DOHH2 (cell line): ENCODE measurements around the gene CTDSPL.

Experiments used
- H3F3A ChIP-seq: fragments of 200-600 bp; sonication (generic), shearing (Covaris generic); 2 replicates; pipeline ENCODE4 v1.6.0; 2016; ENCODE audit warnings: antibody characterized with exemption, mild to moderate bottlenecking; ENCODE audit not compliant: control insufficient read depth, insufficient read depth
- H3K27ac ChIP-seq: fragments of 200-600 bp; sonication (generic); 2 replicates; pipeline ENCODE4 v1.5.1; 2014; ENCODE audit warnings: low read depth, mild to moderate bottlenecking, low read length, moderate library complexity
- H3K27me3 ChIP-seq: fragments of 200-600 bp; sonication (generic); 2 replicates; pipeline ENCODE4 v1.6.1; 2014; ENCODE audit warnings: mild to moderate bottlenecking, low read length, mixed read lengths; ENCODE audit not compliant: control insufficient read depth
- H3K36me3 ChIP-seq: fragments of 200-600 bp; sonication (generic); 2 replicates; pipeline ENCODE4 v1.6.1; 2014; ENCODE audit warnings: mild to moderate bottlenecking, low read length, moderate library complexity, mixed read lengths; ENCODE audit not compliant: control insufficient read depth
- H3K4me1 ChIP-seq: fragments of 200-600 bp; sonication (generic); 2 replicates; pipeline ENCODE4 v1.6.1; 2014; ENCODE audit warnings: mild to moderate bottlenecking, low read length, mixed read lengths; ENCODE audit not compliant: control insufficient read depth
- H3K4me2 ChIP-seq: fragments of 200-600 bp; sonication (generic); 2 replicates; pipeline ENCODE4 v1.6.0; 2014; ENCODE audit warnings: mild to moderate bottlenecking, low read length, moderate library complexity
- H3K4me3 ChIP-seq: fragments of 200-600 bp; sonication (generic); 2 replicates; pipeline ENCODE4 v1.5.1; 2014; ENCODE audit warnings: mild to moderate bottlenecking, low read length, mixed read lengths
- H3K79me2 ChIP-seq: fragments of 200-600 bp; sonication (generic); 2 replicates; pipeline ENCODE4 v1.6.1; 2014; ENCODE audit warnings: mild to moderate bottlenecking, low read length, mixed read lengths; ENCODE audit not compliant: control insufficient read depth
- H3K9me2 ChIP-seq: fragments of 200-600 bp; sonication (generic); replicated peaks from 2 replicates; pipeline ENCODE4 v1.6.1; 2014; ENCODE audit warnings: mild to moderate bottlenecking, low read length, mixed read lengths; ENCODE audit not compliant: control insufficient read depth
- H3K9me3 ChIP-seq: fragments of 200-600 bp; sonication (generic); 2 replicates; pipeline ENCODE4 v1.6.1; 2014; ENCODE audit warnings: antibody characterized with exemption, low read length, mixed read lengths; ENCODE audit not compliant: control insufficient read depth, insufficient read depth
- H4K20me1 ChIP-seq: fragments of 200-600 bp; sonication (generic); 2 replicates; pipeline ENCODE4 v1.6.0; 2014; ENCODE audit warnings: low read depth, mild to moderate bottlenecking, antibody characterized with exemption, low read length, moderate library complexity; ENCODE audit not compliant: control insufficient read depth, insufficient read depth
- CTCF ChIP-seq: fragments of 200-600 bp; sonication (generic); IDR thresholded peaks from one replicate; pipeline ENCODE4 v1.5.1; 2014; ENCODE audit warnings: antibody characterized with exemption, mild to moderate bottlenecking, low read depth, low read length; ENCODE audit not compliant: poor library complexity, severe bottlenecking
- EZH2phosphoT487 ChIP-seq: fragments of 200-600 bp; sonication (generic); IDR thresholded peaks from 2 replicates; pipeline ENCODE4 v1.6.1; 2017; ENCODE audit warnings: borderline replicate concordance, mild to moderate bottlenecking, antibody characterized with exemption, low read length, moderate library complexity, mixed read lengths

CTDSPL gene

GRCh38 chr3:37938011-37938410 is 76.3 kb downstream of the CTDSPL start:
- Histone ChIP-seq H3K4me3 (no peak overlapping the region), H3K27me3 (0 out of 2 replicates have a peak, but pooled peaks cover 2% of the 10 kb centered on the region), H3K9me3 (no peaks in the 10 kb centered on the region), H3K4me1 (no peaks in the 10 kb centered on the region), H3K9me2 (no peaks in the 10 kb centered on the region), H4K20me1 (no peaks in the 10 kb centered on the region), H3K79me2 (no peaks in the 10 kb centered on the region), H3F3A (no peaks in the 10 kb centered on the region), H3K4me2 (no peak overlapping the region), H3K36me3 (no peaks in the 10 kb centered on the region), H3K27ac (no peak overlapping the region)
- TF ChIP-seq EZH2phosphoT487 (no peak), CTCF (no peak)

GRCh38 chr3:37940242-37940908 is 78.7 kb downstream of the CTDSPL start:
- H3K36me3 ChIP-seq: no peaks in the 10 kb centered on the region
- no peak for TF ChIP-seq EZH2phosphoT487
- TF ChIP-seq CTCF: no peak

GRCh38 chr3:37941608-37942508 is 80.2 kb downstream of the CTDSPL start:
- no peaks in the 10 kb centered on the region for H3K9me3 ChIP-seq
- H3K9me2 ChIP-seq: no peaks in the 10 kb centered on the region
- H3K79me2 ChIP-seq: no peaks in the 10 kb centered on the region
- no peak overlapping the region for H3K27ac ChIP-seq
- TF ChIP-seq EZH2phosphoT487 (no peak), CTCF (no peak)
- no peaks in the 10 kb centered on the region for H4K20me1 ChIP-seq
- no peaks in the 10 kb centered on the region for H3K4me1 ChIP-seq
- no peak overlapping the region for H3K4me2 ChIP-seq
- no peaks in the 10 kb centered on the region for H3F3A ChIP-seq
- H3K36me3 ChIP-seq: no peaks in the 10 kb centered on the region
- peaks cover 4% of the 10 kb centered on the region; the same call in 1 of the 2 replicates for H3K27me3 ChIP-seq
- no peak overlapping the region for H3K4me3 ChIP-seq

More at GRCh38 chr3:37940242-37940908, 78.7 kb downstream of the CTDSPL start:
- Histone ChIP-seq H3K4me1 (no peaks in the 10 kb centered on the region), H3K79me2 (no peaks in the 10 kb centered on the region), H3F3A (no peaks in the 10 kb centered on the region), H3K9me3 (no peaks in the 10 kb centered on the region), H4K20me1 (no peaks in the 10 kb centered on the region), H3K27ac (no peak overlapping the region), H3K27me3 (0 out of 2 replicates have a peak, but pooled peaks cover 2% of the 10 kb centered on the region), H3K4me2 (no peak overlapping the region), H3K9me2 (no peaks in the 10 kb centered on the region), H3K4me3 (no peak overlapping the region)
